ENCODE measurements around the gene INTS3.

Gene INTS3, protein sequence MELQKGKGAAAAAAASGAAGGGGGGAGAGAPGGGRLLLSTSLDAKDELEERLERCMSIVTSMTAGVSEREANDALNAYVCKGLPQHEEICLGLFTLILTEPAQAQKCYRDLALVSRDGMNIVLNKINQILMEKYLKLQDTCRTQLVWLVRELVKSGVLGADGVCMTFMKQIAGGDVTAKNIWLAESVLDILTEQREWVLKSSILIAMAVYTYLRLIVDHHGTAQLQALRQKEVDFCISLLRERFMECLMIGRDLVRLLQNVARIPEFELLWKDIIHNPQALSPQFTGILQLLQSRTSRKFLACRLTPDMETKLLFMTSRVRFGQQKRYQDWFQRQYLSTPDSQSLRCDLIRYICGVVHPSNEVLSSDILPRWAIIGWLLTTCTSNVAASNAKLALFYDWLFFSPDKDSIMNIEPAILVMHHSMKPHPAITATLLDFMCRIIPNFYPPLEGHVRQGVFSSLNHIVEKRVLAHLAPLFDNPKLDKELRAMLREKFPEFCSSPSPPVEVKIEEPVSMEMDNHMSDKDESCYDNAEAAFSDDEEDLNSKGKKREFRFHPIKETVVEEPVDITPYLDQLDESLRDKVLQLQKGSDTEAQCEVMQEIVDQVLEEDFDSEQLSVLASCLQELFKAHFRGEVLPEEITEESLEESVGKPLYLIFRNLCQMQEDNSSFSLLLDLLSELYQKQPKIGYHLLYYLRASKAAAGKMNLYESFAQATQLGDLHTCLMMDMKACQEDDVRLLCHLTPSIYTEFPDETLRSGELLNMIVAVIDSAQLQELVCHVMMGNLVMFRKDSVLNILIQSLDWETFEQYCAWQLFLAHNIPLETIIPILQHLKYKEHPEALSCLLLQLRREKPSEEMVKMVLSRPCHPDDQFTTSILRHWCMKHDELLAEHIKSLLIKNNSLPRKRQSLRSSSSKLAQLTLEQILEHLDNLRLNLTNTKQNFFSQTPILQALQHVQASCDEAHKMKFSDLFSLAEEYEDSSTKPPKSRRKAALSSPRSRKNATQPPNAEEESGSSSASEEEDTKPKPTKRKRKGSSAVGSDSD

GRCh38 chr1:153727463-153728304, at the start of gene INTS3:
Gene INTS3 (plus strand): TSS chr1:153728050. CDS start chr1:153728635, 585 bp downstream.
- peak; percentile 95 for FAIRE-seq

GRCh38 chr1:153678519-153679336, 49.1 kb upstream of the INTS3 start, which contains the start of gene NPR1:
Gene NPR1 (plus strand): TSS chr1:153678688. CDS start chr1:153679109, 421 bp downstream.
- no peak for FAIRE-seq

GRCh38 chr1:153679337-153680119, 48.3 kb upstream of the INTS3 start:
- no peak for FAIRE-seq

DNA sequence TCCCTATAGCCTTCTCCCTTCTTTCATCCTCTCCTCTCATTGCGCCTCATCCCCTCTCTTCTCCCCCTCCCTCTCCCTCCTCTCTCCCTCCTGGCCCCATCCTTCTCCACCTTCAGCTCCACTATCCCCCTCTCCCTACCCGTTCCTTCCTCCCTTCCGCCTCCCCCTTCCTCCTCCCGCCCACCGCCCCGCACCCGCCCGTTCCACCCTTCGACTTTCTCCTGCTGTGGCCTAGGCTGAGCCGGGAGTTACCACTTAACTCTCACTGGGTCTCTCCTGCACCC, 47.8 kb upstream of the INTS3 start:
- FAIRE-seq: no peak

DNA sequence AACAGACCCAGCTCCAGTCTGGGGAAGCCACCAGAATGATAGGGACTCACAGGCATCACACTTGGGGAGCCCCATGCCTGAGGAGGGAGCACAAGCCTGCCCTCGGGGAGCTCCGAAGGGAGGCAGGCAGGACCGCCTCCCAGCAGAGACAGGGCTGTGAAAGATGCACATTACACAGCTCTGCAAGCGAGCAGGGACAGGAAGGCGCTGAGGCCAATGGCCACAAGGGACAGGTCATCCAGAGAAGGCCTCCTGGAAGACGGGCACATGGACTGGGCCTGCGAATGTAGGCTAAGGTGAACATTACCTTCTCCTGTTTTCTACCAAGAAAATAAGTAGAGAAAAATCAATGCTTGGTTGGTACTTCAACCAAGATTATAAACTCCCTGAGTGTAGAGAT, 45.1 kb upstream of the INTS3 start:
- FAIRE-seq: no peak

- FAIRE-seq: no peak
Observed at GRCh38 chr1:153683854-153684253, 44.0 kb upstream of the INTS3 start.

- no peak for FAIRE-seq
Observed at GRCh38 chr1:153684892-153685291, 43.0 kb upstream of the INTS3 start.

DNA sequence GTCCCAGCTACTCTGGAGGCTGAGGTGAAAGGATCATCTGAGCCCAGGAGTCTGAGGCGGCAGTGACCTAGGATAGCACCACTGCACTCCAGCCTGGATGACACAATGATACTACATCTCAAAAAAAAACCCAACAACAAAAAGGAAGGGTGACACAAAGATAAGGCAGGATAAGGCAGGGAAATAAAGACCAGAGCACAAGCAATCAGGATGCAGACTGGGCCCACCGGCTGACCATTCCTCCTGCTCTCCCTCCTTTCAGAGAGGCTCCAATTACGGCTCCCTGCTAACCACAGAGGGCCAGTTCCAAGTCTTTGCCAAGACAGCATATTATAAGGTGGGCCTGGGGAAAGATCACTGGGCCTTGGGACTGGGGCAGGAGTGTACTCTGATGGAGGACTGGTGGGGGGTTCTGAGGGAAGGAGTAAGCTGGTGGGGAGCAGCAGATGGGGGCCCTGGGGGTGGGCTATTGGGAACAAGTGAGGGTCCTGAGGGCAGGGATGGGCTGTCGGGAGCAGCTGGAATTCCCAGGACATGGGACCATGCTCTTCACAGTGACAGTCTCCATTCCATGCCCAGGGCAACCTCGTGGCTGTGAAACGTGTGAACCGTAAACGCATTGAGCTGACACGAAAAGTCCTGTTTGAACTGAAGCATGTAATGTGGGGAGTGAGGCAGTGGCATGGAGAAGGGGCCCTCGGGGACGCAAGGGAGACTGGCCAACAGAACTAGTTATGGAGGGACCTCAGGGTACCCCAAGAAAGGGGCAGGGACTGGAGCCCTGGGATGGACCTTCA, 42.1 kb upstream of the INTS3 start:
- no peak for FAIRE-seq

- FAIRE-seq: no peak
Observed at GRCh38 chr1:153687346-153688125, 40.3 kb upstream of the INTS3 start.

- FAIRE-seq: no peak
Observed at GRCh38 chr1:153688276-153688675, 39.6 kb upstream of the INTS3 start.

DNA sequence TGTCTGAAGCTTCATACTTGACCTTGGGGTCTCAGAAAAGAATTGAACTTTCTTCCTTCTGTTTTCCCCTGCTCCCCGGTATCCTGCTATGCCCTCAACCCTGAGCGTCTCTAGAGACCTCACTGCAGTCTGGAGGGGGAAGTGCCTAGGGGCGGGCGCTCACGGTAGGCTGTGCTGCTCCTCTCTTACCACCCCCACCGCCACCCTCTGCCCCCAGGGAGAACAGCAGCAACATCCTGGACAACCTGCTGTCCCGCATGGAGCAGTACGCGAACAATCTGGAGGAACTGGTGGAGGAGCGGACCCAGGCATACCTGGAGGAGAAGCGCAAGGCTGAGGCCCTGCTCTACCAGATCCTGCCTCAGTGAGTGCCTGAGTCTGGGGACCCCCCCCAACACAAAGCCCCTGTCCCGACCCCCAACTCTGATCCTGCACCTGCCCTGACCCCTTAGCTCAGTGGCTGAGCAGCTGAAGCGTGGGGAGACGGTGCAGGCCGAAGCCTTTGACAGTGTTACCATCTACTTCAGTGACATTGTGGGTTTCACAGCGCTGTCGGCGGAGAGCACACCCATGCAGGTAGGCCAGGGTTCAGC, 39.0 kb upstream of the INTS3 start:
- no peak for FAIRE-seq

GRCh38 chr1:153693466-153693865, 34.4 kb upstream of the INTS3 start:
- no peak for FAIRE-seq

DNA sequence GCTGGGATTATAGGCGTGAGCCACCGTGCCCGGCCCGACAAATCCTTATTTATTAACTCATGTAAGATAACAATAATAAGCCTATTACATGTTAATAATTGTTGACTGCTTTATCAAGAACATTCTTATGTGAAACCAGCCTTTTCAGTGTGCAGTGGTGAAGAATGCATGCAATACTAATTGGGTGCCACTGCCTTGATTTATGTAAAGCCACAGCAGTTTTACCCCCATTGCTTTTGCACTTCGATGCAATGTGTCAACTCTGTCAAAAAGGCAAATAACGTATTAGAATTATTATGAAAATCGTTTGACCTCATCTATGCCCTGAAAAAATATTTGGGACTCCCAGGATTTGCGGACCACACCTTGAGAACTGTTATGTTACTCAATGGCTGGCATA, 31.1 kb upstream of the INTS3 start:
- FAIRE-seq: no peak

- no peak for FAIRE-seq
Observed at GRCh38 chr1:153697191-153698019, 30.4 kb upstream of the INTS3 start.

DNA sequence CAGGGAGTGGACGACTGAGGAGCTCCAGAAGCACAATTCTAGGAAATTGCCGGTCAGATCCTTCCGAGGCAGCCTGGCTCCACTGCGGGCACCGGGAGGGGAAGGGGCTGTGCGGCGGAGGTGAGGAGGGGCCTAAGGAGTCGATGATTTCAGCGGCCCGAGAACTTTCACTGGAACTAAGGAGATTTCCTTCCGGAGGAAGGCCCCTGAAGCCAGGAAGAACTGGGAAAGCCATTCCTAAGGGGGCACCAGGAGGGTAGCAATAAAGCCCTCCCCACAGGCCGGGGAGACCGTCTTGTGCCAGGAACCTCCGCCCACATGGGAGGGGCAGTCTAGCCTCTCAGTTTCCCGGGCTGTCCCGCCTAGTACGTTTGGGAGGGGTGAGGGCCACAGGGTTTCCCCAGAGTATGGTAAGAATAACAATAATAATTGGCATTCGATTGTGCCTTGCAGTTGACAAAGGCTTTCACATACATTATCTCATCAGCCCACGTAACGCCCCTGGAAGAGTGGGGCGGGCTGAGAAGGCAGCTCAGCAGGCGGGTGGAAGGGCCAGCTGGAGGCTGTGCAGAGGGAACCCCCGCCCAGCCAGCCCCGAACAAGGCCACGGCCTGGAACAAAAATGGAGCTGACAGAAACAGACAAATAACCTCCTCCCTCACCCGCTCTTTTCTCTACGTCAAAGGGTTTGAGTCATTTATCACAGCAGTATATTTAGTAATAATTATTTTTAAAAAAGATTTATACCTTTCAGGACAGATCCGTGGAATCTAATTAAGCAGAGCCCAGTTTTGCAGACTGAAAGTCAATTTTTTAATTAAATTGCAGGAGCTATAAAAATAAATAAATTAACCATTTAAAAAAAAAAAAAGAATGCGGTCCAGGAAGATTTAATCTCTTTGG, 29.6 kb upstream of the INTS3 start:
- no peak for FAIRE-seq

GRCh38 chr1:153698923-153699714, 28.7 kb upstream of the INTS3 start:
- FAIRE-seq: no peak

Data from A204.1 (cell line).